NAMALWA (cell line): ENCODE measurements around the gene MRPL20.
"Not testable (repeated sequence)": the region's sequence is repeated elsewhere in the genome, so short reads cannot be mapped to it uniquely, and the experiment has no call there.

Experiments used
- DNase-seq: peaks from one replicate; pipeline ENCODE4 v3.0.0-alpha.2; 2015; ENCODE audit warnings: low spot score

MRPL20 gene

GRCh38 chr1:1406821-1407635 lies at the start of gene MRPL20:
TSS of gene MRPL20 (minus strand) at chr1:1407293. CDS start at chr1:1407217, 76 bp downstream.
- peak; percentile 98 for DNase-seq

- DNase-seq = not testable (repeated sequence)
These were observed 49.7 kb upstream of the MRPL20 start for GRCh38 chr1:1456683-1457255.

- not testable (repeated sequence) for DNase-seq
These were observed 48.8 kb upstream of the MRPL20 start for GRCh38 chr1:1455934-1456333.

GRCh38 chr1:1455366-1455884 lies 48.3 kb upstream of the MRPL20 start:
- no peak for DNase-seq

- DNase-seq = not testable (repeated sequence)
These were observed 47.4 kb upstream of the MRPL20 start for GRCh38 chr1:1454286-1455056.

- no peak for DNase-seq
These were observed 45.8 kb upstream of the MRPL20 start for GRCh38 chr1:1452882-1453281.

GRCh38 chr1:1452365-1452739 lies 45.3 kb upstream of the MRPL20 start:
- DNase-seq = not testable (repeated sequence)

- no peak for DNase-seq
These were observed 44.7 kb upstream of the MRPL20 start for GRCh38 chr1:1451696-1452364.

GRCh38 chr1:1450616-1451015 lies 43.5 kb upstream of the MRPL20 start:
- DNase-seq = not testable (repeated sequence)

GRCh38 chr1:1449099-1449739 lies 42.1 kb upstream of the MRPL20 start, which contains the start of gene ATAD3C:
TSS of gene ATAD3C (plus strand) at chr1:1449689. CDS start at chr1:1450684, 995 bp downstream.
- DNase-seq = no peak

GRCh38 chr1:1446631-1447030 lies 39.5 kb upstream of the MRPL20 start:
- not testable (repeated sequence) for DNase-seq

- no peak for DNase-seq
These were observed 35.1 kb upstream of the MRPL20 start for GRCh38 chr1:1442069-1442770.

- peak; percentile 79 for DNase-seq
These were observed 34.2 kb upstream of the MRPL20 start for GRCh38 chr1:1441002-1441888.

GRCh38 chr1:1440262-1441001 lies 33.3 kb upstream of the MRPL20 start:
- no peak for DNase-seq

GRCh38 chr1:1439546-1440261 lies 32.6 kb upstream of the MRPL20 start:
- no peak for DNase-seq

GRCh38 chr1:1438531-1439381 lies 31.7 kb upstream of the MRPL20 start:
- DNase-seq = no peak

GRCh38 chr1:1437904-1438376 lies 30.8 kb upstream of the MRPL20 start:
- no peak for DNase-seq
